Ishikawa (cell line): ENCODE results near the gene USP30.

Source experiments
- CREB1 ChIP-seq: IDR thresholded peaks from 2 replicates; pipeline ENCODE4 v1.6.1; 2012; ENCODE audit warnings: low read depth
- EP300 ChIP-seq: IDR thresholded peaks from 2 replicates; pipeline ENCODE4 v1.6.1; 2012; ENCODE audit warnings: borderline replicate concordance
- FOXM1 ChIP-seq: IDR thresholded peaks from 2 replicates; pipeline ENCODE4 v1.6.1; 2012; ENCODE audit warnings: low read depth, borderline replicate concordance
- MAX ChIP-seq: IDR thresholded peaks from 2 replicates; pipeline ENCODE4 v1.6.1; 2012
- TAF1 ChIP-seq: IDR thresholded peaks from 2 replicates; pipeline ENCODE4 v1.6.1; 2012; ENCODE audit warnings: low read depth, mild to moderate bottlenecking
- YY1 ChIP-seq: IDR thresholded peaks from 2 replicates; pipeline ENCODE4 v1.6.1; 2012; ENCODE audit warnings: low read depth

GRCh38 chr12:109124878-109125648 lies 72.7 kb downstream of the USP30 start:
- TF ChIP-seq YY1: no peak
- no peak for TF ChIP-seq TAF1
- no peak for TF ChIP-seq MAX
- TF ChIP-seq FOXM1: no peak
- no peak for TF ChIP-seq CREB1
- TF ChIP-seq EP300: no peak
